HG03159 (cell line): ENCODE results near the gene SERPINA1.
"Not testable (repeated sequence)": the region's sequence is repeated elsewhere in the genome, so short reads cannot be mapped to it uniquely, and the experiment has no call there.

Experiments used
- ATAC-seq: cut with Tn5 transposase; IDR thresholded peaks from one replicate; pipeline ENCODE4 v1.9.1; 2021; ENCODE audit warnings: mild to moderate bottlenecking, moderate library complexity; ENCODE audit not compliant: unreplicated experiment

Gene SERPINA1

DNA sequence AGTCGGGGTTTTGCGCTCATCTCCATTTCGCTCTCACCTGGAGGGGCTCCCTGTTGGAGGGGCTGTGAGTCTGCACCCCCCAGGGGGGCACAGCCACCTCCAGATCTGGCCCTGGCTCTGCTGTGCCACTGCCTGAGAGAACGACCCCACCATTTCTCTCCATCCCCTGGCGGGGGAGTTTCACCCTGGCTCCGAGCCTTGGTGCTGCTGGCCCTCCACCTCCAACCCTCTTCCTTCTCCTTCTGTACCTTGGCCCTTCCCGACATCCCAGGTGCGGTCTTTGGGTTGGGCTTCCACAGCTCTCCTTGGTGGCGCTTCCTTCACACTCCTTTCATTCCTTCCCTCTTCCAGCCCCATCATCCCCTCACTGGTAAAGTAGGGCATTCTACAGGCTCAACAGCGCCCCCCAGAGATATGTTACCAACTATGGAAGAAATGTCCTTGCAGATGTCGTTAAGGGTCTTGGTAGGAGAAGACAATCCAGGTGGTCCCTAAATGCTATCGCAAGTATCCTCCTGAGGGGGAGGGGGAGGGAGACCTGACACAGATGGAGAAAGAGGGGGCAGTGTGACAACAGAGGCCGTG lies 16.3 kb downstream of the SERPINA1 start:
- ATAC-seq: no peak

DNA sequence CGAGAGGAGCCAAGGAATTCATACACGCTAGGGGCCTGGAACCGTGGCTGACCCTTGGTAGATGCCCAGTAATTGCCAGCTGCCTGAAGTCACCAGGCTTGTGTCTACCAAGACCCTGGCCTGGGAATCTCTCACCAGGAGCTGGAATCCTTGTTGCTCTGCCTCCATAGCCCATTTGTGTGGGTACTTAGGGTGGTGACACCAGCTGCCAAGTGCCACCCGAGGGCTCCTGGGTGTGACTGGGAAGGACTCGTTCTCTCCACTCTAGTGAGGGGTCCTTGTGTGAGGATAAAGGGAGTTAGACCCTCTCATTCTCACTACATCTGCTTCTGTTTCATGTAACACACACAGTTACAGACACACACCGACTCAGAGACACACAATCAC lies 17.9 kb downstream of the SERPINA1 start:
- no peak for ATAC-seq

DNA sequence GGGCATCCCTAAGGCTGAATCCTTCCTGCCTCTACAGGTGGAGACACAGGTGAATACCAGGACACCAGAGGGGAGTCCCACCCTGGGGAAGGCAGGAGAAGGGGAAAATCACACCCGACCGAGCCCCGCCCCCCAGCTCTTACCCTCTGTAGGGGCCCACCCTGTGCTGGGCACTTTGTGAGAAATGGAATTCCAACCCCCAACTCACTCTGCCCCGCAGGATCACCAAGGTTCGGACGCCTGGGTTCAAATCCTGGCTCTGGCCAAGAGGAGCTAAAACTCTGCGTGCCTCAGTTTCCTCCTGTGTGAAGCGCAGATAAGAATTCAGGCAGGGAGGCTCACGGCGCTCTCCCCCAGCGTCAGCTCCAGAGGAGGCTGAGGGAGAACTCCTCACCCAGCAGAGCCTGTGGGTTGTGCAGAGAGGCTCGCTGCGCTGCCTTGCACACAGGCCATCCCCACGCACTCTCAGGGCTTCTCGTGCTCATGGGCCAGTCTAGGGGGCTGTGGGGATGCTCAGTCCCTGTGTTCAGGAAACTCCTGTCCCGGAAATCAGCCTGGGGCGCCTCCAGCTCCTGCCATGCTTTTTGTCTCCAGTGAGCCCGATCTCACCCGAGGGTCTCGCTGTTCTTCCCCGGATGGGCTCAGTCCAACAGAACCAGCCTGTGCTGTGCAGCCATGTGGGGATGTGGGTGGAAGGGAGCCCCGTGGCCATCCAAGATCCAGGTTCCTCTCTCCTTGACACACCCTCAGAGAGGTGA lies 18.5 kb downstream of the SERPINA1 start:
- not testable (repeated sequence) for ATAC-seq

- ATAC-seq: no peak
Observed at GRCh38 chr14:94368956-94369355, 19.4 kb downstream of the SERPINA1 start.

- no peak for ATAC-seq
Observed at GRCh38 chr14:94368243-94368590, 20.2 kb downstream of the SERPINA1 start.

DNA sequence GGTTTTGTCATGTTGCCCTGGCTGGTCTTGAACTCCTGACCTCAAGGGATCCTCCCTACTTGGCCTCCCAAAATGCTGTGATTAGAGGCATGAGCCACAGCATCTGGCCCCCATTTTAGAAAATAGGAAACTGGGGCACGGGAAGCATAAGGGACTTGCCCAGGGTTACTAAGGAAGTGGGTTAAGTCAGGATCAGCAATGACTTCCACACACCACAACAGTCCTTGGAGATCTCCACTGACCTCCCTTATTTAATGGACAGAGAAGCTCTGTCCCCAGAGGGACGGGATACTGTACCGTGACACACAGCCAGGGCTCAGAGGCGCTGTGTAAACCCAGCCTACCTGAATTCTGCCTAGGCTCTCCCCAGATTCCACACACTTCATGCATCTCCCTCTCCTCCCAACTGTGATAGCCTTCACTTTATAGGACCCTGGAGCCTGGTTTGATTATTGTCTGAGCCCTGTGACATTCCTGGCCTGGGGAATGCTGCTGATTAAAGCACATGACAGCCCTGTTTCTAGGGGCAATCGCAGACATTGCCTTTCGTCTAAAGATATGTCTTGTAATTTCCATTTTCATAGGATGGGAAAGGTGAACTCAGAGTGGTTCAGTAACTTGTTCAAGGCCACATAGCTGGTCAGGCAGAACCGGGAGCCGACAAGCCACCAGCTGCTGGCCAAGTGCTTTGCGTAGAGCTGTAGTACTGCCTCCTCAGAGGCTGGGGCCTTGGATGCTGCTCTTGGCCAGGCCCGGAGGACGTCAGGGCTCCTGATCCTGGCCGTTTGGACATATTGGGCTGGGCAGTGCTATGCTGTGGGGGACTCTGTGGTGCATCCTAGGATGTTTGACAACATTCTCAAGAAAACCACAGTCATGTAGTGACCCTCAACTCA lies 20.8 kb downstream of the SERPINA1 start:
- no peak for ATAC-seq

DNA sequence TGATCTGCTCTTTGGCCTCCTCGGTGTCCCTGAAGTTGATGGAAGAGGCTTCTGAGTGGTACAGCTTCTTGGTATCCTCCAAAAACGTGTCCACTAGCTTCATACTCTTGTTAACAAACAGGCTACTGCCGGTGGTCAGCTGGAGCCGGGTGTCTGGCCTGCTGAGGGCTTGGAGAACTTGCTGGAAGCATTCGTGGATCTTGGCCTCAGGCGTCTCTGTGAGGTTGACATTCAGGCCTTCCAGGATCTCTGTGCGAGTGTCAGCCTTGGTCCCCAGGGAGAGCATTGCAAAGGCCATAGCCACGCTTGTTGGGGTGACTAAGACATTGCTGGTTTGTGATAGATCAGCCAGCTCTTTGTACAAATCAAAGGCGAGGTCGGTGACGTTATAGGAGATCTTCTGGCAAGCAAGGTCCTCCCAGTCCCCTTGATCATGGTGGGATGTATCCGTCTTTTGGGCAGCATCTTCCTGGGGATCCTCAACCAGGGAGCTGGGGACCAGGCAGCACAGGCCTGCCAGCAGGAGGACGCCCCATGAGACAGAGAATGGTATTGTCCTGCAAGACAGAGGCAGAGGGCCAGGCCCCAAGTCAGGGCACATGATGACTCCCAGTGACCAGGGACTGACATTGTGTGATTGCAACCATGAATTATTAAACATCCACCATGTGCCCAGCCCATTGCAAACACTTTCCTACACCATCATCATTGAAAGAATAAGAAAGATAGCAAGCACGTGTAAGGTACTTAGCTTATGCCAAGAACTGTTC lies 22.1 kb downstream of the SERPINA1 start, which contains the start of gene SERPINA2:
TSS of gene SERPINA2 (minus strand) at position 553 of the 770 bp plus-strand sequence.
- no peak for ATAC-seq

DNA sequence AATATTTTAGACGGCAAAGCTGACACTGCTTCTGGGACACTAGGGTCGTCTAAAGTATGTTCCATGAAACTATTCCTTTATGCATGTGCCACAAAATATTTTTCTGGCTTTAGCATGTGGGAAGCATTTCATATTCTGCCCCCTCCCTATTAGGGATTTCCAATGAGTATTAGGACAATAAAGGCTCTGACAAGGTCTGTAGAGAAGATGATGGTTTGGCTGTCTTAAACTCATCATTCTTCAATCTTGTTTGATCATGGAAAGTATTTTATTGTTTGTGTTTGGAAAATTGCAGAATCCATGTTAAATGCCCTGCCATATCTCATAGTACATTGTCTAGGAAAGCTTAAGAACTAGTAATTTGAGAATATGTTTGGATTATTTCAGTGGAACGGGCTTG lies 22.8 kb downstream of the SERPINA1 start:
- ATAC-seq: no peak

GRCh38 chr14:94364964-94365363 lies 23.4 kb downstream of the SERPINA1 start:
- no peak for ATAC-seq

- no peak for ATAC-seq
Observed at GRCh38 chr14:94364037-94364436, 24.4 kb downstream of the SERPINA1 start.

GRCh38 chr14:94363151-94363624 lies 25.2 kb downstream of the SERPINA1 start:
- ATAC-seq: no peak

GRCh38 chr14:94362614-94363133 lies 25.7 kb downstream of the SERPINA1 start:
- no peak for ATAC-seq

- no peak for ATAC-seq
Observed at GRCh38 chr14:94361682-94362081, 26.7 kb downstream of the SERPINA1 start.

- no peak for ATAC-seq
Observed at GRCh38 chr14:94360945-94361565, 27.3 kb downstream of the SERPINA1 start.

DNA sequence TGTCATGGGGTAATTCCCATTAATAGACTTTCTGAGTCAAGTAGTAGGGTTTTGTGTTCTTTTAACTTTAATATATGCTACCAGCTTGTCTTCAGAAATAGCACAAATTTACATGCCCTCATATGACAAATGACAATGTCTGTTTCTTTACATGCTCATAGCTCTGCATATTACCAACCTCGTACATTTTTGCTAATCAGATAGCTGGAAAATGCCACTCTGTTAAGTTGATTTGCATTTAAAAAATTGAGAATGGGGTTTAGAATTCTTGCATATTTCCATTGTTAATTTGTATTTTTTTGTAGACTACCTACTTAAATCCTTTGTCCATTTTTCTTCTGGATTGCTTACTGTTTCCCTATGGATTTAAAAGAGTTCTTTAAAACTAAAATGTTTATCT lies 31.2 kb downstream of the SERPINA1 start:
- no peak for ATAC-seq

DNA sequence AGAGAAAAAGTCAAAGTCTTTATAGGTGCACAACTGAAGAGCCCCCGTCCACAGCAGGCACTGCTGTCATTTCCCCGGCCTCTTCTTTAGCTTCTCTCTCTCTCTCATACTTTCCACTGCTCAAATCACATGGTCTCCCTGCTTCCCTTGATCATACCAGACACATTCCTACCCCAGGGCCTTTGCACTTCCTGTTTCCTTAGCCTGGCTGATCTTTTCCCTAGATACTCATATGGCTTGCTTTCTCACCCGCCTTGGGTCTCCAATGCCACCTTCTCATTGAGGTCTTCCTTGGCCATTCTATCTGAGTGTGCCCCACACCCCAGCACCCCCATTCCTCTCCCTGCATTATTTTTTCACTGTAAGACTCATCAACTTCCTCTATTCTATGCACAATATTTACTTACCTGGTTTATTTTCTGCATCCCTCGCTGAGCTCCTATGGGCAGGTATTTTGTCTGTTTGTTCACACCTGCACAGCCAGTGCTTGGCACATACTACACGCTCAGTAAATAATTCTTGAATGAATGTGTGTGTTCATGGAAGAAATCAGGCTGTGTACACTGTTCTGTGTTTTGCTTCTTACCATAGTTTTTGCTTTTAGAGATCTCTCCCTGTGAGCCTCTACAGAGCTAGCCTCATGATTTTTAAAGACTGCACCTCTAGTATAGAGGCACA lies 31.9 kb downstream of the SERPINA1 start:
- no peak for ATAC-seq

DNA sequence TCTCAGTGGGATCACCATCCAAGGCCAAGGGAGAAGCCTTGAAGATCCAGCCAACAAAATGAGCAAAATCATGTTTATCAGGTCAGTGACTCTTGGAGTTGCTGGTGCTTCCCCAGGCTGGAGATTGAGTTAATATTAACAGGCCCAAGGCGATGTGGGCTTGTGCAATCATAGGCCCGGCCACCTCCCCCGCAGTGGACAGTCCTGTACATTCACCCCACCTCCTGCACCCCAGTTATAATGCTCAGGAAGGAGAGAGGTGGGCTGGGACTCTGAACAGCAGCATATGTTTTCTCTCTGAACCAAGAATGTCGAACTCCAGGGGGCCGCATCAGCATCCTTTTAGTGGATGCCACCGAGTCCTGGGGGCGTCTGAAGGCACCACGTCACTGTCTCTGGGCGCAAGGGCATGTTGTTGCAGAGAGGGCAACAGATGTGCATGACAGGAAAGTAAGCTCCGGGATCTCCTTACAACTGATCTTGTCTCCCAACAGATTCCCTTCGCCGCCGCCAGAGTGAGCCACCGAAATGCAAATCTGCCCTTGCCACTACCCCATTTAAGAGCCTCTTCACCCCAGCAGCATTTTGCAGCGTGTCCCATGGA lies 33.1 kb downstream of the SERPINA1 start:
- no peak for ATAC-seq

DNA sequence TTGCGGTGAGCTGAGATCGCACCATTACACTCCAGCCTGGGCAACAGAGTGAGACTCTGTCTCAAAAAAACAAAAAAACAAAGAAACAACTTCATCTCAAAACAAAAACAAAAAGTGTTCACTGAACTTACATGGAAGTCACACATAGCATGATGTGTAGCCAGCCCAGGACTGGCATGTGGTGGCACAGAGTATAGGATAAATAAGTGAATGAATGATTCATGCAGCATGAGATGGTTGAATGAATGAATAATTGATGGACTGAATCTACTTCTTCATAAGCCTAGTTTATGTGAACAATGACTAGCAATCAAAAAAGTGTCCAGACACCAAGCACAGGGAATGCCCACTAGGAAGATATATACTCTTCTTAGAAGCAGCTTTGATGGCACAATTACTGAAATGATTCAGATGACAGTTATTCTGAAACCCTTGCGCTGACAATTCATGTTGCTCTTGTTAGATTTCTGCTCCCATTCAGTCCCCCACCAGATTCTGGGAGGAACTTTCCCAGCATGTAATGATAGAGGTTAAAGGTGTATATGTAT lies 33.7 kb downstream of the SERPINA1 start:
- ATAC-seq: no peak

DNA sequence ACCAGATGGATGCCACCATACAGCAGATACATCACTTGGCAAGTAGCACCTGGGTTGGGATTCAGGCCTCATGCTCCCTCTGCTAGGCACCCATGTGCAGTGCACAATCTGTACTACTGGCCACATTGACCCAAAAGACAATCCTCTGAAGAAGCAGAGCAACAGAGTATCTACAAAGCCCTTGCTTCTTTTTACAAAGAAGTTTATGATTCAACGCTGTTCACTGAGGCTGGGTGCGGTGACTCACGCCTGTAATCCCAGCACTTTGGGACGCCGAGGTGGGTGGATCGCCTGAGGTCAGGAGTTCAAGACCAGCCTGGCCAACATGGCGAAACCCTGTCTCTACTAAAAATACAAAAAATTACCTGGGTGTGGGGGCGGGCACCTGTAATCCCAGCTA lies 34.2 kb downstream of the SERPINA1 start:
- ATAC-seq: not testable (repeated sequence)
